Gastrocnemius medialis (tissue), 4 donors: ENCODE data around the gene AKAP13. TPM values are rescaled to one million over a fixed set of nuclear protein-coding genes. Genes with fewer than 3 reads are reported as not detected.

Source experiments
- ATAC-seq, 2 donors: fragments of 150-250 bp; one replicate each; pipeline ENCODE4 v1.9.1; 2016
- DNase-seq, 2 donors: peaks; one replicate each; pipeline ENCODE4 v3.0.0-alpha.2; 2019
- H3K27ac ChIP-seq, 4 donors: fragments of 200-600 bp; sonication (generic); 1 replicate in 1 of 4; 2 replicates in 3 of 4; pipeline ENCODE4 v1.5.1; 2016 to 2018; ENCODE audit warnings: mild to moderate bottlenecking in 2 of 4, moderate library complexity in 1 of 4
- H3K27me3 ChIP-seq, 3 donors: fragments of 200-600 bp; sonication (generic) in 2 of 3; 1 replicate in 1 of 3; 2 replicates in 2 of 3; pipeline versions ENCODE4 v1.5.1 to v1.6.0; 2016 to 2019; ENCODE audit warnings: mild to moderate bottlenecking in 1 of 3, moderate library complexity in 1 of 3
- H3K36me3 ChIP-seq, 2 donors: fragments of 200-600 bp; sonication (generic) in 1 of 2; one replicate each; pipeline ENCODE4 v1.5.1; 2017 to 2018
- H3K4me1 ChIP-seq, 2 donors: fragments of 200-600 bp; sonication (generic) in 1 of 2; one replicate each; pipeline ENCODE4 v1.5.1; 2016 to 2017; ENCODE audit warnings: mild to moderate bottlenecking in 2 of 2
- H3K4me3 ChIP-seq, 4 donors: fragments of 200-600 bp; sonication (generic) in 3 of 4; 1 replicate in 1 of 4; 2 replicates in 3 of 4; pipeline ENCODE4 v1.5.1; 2016 to 2019; ENCODE audit warnings: mild to moderate bottlenecking in 2 of 4
- H3K9me3 ChIP-seq, 3 donors: fragments of 200-600 bp; sonication (generic) in 2 of 3; 1 replicate in 1 of 3; 2 replicates in 2 of 3; pipeline ENCODE4 v1.5.1; 2016 to 2019
- CTCF ChIP-seq, 5 experiments: fragments of 450-650 bp in 3 of 5; fragments of 200-600 bp in 2 of 5; sonication (generic) in 2 of 5; IDR thresholded peaks in 4 of 5; conservative IDR thresholded peaks in 1 of 5; 1 replicate in 4 of 5; 2 replicates in 1 of 5; pipeline ENCODE4 v1.5.1; 2016 to 2019; ENCODE audit warnings: antibody characterized with exemption in 5 of 5, mild to moderate bottlenecking in 3 of 5, moderate library complexity in 3 of 5
- POLR2A ChIP-seq, 2 donors: fragments of 450-650 bp; IDR thresholded peaks; one replicate each; pipeline ENCODE4 v1.6.1; 2017; ENCODE audit warnings: antibody characterized with exemption in 2 of 2, mild to moderate bottlenecking in 2 of 2, moderate library complexity in 2 of 2
- in situ Hi-C, 4 donors: fragments of 200-750 bp; cut with MboI; loops; one replicate each; pipeline versions ENCODE4 v1.15.0 to v1.8.0; 2017; ENCODE audit warnings: low sequenced_read_pairs in 4 of 4
- intact Hi-C: fragments of 100-400 bp; cut with DNase I; formaldehyde crosslinking; loops from one replicate; pipeline ENCODE4 v1.15.1; 2023; ENCODE audit warnings: low total_unique reads
- total RNA-seq, 4 donors: library from RNA; depleted of rRNA; stranded (reverse); fragments of >200 nt; gene quantifications; one replicate each; pipeline versions ENCODE4 v1.1.0 to v1.2.3, GENCODE V29; 2016

AKAP13 gene
- total RNA-seq, 4 donors from 2014 or later: 127 to 481 (median 172) TPM

- DNase-seq (no peak), ATAC-seq (no peak)
- Histone ChIP-seq H3K9me3 (no peaks in the 10 kb centered on the region), H3K4me1 (peaks cover 5 to 15% of the 10 kb centered on the region in 2 donors), H3K36me3 (no peaks in the 10 kb centered on the region), H3K27me3 (no peaks in the 10 kb centered on the region), H3K4me3 (no peak overlapping the region), H3K27ac (no peak overlapping the region)
- intact Hi-C loops (no loop called here), in situ Hi-C loops (loop anchor here in 3 of 4 donors (25.0 kb wide), 3 partner anchors 212 to 362 kb away; no protein-coding TSS in a partner anchor)
- TF ChIP-seq CTCF (IDR thresholded peaks at IDR 0.05 in 4 of 5, conservative IDR thresholded peaks at IDR 0.05 in 1 of 5): no peak
- TF ChIP-seq POLR2A (IDR thresholded peaks at IDR 0.05): no peak
Measured at GRCh38 chr15:85475711-85476110, 95.3 kb downstream of the AKAP13 start.

- no peaks in the 10 kb centered on the region for H3K36me3 ChIP-seq
- peaks cover 11 to 15% of the 10 kb centered on the region in 2 donors for H3K4me1 ChIP-seq
- ATAC-seq (no peak), DNase-seq (no peak)
- intact Hi-C loops (no loop called here), in situ Hi-C loops (loop anchor here in 3 of 4 donors (25.0 kb wide), 3 partner anchors 210 to 360 kb away; no protein-coding TSS in a partner anchor)
- no peak overlapping the region for H3K27ac ChIP-seq
- H3K4me3 ChIP-seq: no peak overlapping the region
- TF ChIP-seq CTCF (IDR thresholded peaks at IDR 0.05 in 4 of 5, conservative IDR thresholded peaks at IDR 0.05 in 1 of 5) (no peak), POLR2A (IDR thresholded peaks at IDR 0.05) (no peak)
- H3K27me3 ChIP-seq: no peaks in the 10 kb centered on the region
- no peaks in the 10 kb centered on the region for H3K9me3 ChIP-seq
Measured at GRCh38 chr15:85477061-85477460, 96.7 kb downstream of the AKAP13 start.

- Histone ChIP-seq H3K36me3 (no peaks in the 10 kb centered on the region), H3K27ac (no peak overlapping the region), H3K27me3 (no peaks in the 10 kb centered on the region), H3K9me3 (no peaks in the 10 kb centered on the region), H3K4me1 (peaks cover 15 to 18% of the 10 kb centered on the region in 2 donors), H3K4me3 (no peak overlapping the region)
- TF ChIP-seq POLR2A (IDR thresholded peaks at IDR 0.05): no peak
- TF ChIP-seq CTCF (IDR thresholded peaks at IDR 0.05 in 4 of 5, conservative IDR thresholded peaks at IDR 0.05 in 1 of 5): no peak
- in situ Hi-C loops: loop anchor here in 3 of 4 donors (25.0 kb wide), 3 partner anchors 210 to 360 kb away; no protein-coding TSS in a partner anchor
- DNase-seq: no peak
- peak in 1 of 2 donors; percentile 47 for ATAC-seq
- intact Hi-C loops: no loop called here
Measured at GRCh38 chr15:85477730-85478129, 97.3 kb downstream of the AKAP13 start.

- no peak for TF ChIP-seq CTCF (IDR thresholded peaks at IDR 0.05 in 4 of 5, conservative IDR thresholded peaks at IDR 0.05 in 1 of 5)
- TF ChIP-seq POLR2A (IDR thresholded peaks at IDR 0.05): no peak
- in situ Hi-C loops: loop anchor here in 3 of 4 donors (25.0 kb wide), 3 partner anchors 208 to 358 kb away; no protein-coding TSS in a partner anchor
- no peaks in the 10 kb centered on the region for H3K36me3 ChIP-seq
- peak overlapping the region in 1 of 4 donors; percentile 16 for H3K27ac ChIP-seq
- peaks cover 15 to 22% of the 10 kb centered on the region in 2 donors for H3K4me1 ChIP-seq
- DNase-seq: no peak
- intact Hi-C loops: no loop called here
- peak in 1 of 2 donors; percentile 24 for ATAC-seq
- no peak overlapping the region for H3K4me3 ChIP-seq
- H3K27me3 ChIP-seq: no peaks in the 10 kb centered on the region
- no peaks in the 10 kb centered on the region for H3K9me3 ChIP-seq
Measured at GRCh38 chr15:85479071-85479647, 98.8 kb downstream of the AKAP13 start.
